HEK293 (cell line): ENCODE measurements around the gene RAET1L.

Experiments used
- KLF10 ChIP-seq: fragments of 450-650 bp; IDR thresholded peaks from 2 replicates; pipeline ENCODE4 v1.5.1; 2018; ENCODE audit warnings: missing biosample characterization, mild to moderate bottlenecking, missing genetic modification characterization
- PRDM2 ChIP-seq: fragments of 450-650 bp; formaldehyde crosslinking; IDR thresholded peaks from 2 replicates; pipeline ENCODE4 v1.5.1; 2016; ENCODE audit warnings: missing biosample characterization, missing genetic modification characterization, borderline replicate concordance
- SP2 ChIP-seq: fragments of 450-650 bp; formaldehyde crosslinking; IDR thresholded peaks from 2 replicates; pipeline ENCODE4 v1.5.1; 2016; ENCODE audit warnings: missing biosample characterization, missing genetic modification characterization
- SP3 ChIP-seq: fragments of 450-650 bp; formaldehyde crosslinking; IDR thresholded peaks from 2 replicates; pipeline ENCODE4 v1.5.1; 2016; ENCODE audit warnings: missing biosample characterization, missing genetic modification characterization
- ZBTB20 ChIP-seq: fragments of 450-650 bp; formaldehyde crosslinking; IDR thresholded peaks from 2 replicates; pipeline ENCODE4 v1.5.1; 2016; ENCODE audit warnings: missing biosample characterization, missing genetic modification characterization
- ZBTB21 ChIP-seq: fragments of 450-650 bp; formaldehyde crosslinking; IDR thresholded peaks from 2 replicates; pipeline ENCODE4 v1.5.1; 2017; ENCODE audit warnings: missing biosample characterization, missing genetic modification characterization
- ZFP41 ChIP-seq: fragments of 450-650 bp; formaldehyde crosslinking; IDR thresholded peaks from 2 replicates; pipeline ENCODE4 v1.5.1; 2016; ENCODE audit warnings: missing biosample characterization, missing genetic modification characterization, borderline replicate concordance
- ZNF175 ChIP-seq: fragments of 450-650 bp; formaldehyde crosslinking; IDR thresholded peaks from 2 replicates; pipeline ENCODE4 v1.5.1; 2016; ENCODE audit warnings: missing biosample characterization, missing genetic modification characterization
- ZNF19 ChIP-seq: fragments of 450-650 bp; formaldehyde crosslinking; IDR thresholded peaks from 2 replicates; pipeline ENCODE4; 2016; ENCODE audit warnings: missing biosample characterization, missing genetic modification characterization, low read depth
- ZNF214 ChIP-seq: fragments of 450-650 bp; formaldehyde crosslinking; IDR thresholded peaks from 2 replicates; pipeline ENCODE4 v1.5.1; 2017; ENCODE audit warnings: missing biosample characterization, mild to moderate bottlenecking, missing genetic modification characterization, borderline replicate concordance
- ZNF239 ChIP-seq: fragments of 450-650 bp; formaldehyde crosslinking; IDR thresholded peaks from 2 replicates; pipeline ENCODE4 v1.5.1; 2016; ENCODE audit warnings: missing biosample characterization, missing genetic modification characterization
- ZNF350 ChIP-seq: fragments of 450-650 bp; formaldehyde crosslinking; IDR thresholded peaks from 2 replicates; pipeline ENCODE4 v1.5.0; 2017; ENCODE audit warnings: missing biosample characterization, mild to moderate bottlenecking, missing genetic modification characterization
- ZNF354C ChIP-seq: fragments of 450-650 bp; formaldehyde crosslinking; IDR thresholded peaks from 2 replicates; pipeline ENCODE4 v1.5.1; 2016; ENCODE audit warnings: missing biosample characterization, missing genetic modification characterization, low read depth, borderline replicate concordance
- ZNF362 ChIP-seq: fragments of 450-650 bp; formaldehyde crosslinking; IDR thresholded peaks from 2 replicates; pipeline ENCODE4 v1.5.1; 2016; ENCODE audit warnings: missing biosample characterization, missing genetic modification characterization
- ZNF416 ChIP-seq: fragments of 450-650 bp; formaldehyde crosslinking; IDR thresholded peaks from 2 replicates; pipeline ENCODE4 v1.5.1; 2016; ENCODE audit warnings: missing biosample characterization, missing genetic modification characterization
- ZNF513 ChIP-seq: fragments of 450-650 bp; IDR thresholded peaks from 2 replicates; pipeline ENCODE4 v1.5.1; 2018; ENCODE audit warnings: missing biosample characterization, missing genetic modification characterization
- ZNF544 ChIP-seq: fragments of 450-650 bp; formaldehyde crosslinking; IDR thresholded peaks from 2 replicates; pipeline ENCODE4 v1.5.0; 2017; ENCODE audit warnings: missing biosample characterization, missing genetic modification characterization
- ZNF549 ChIP-seq: fragments of 450-650 bp; IDR thresholded peaks from 2 replicates; pipeline ENCODE4 v1.5.1; 2018; ENCODE audit warnings: missing biosample characterization, missing genetic modification characterization, mild to moderate bottlenecking, inconsistent platforms, moderate library complexity
- ZNF560 ChIP-seq: fragments of 450-650 bp; formaldehyde crosslinking; IDR thresholded peaks from 2 replicates; pipeline ENCODE4 v1.5.1; 2017; ENCODE audit warnings: missing biosample characterization, missing genetic modification characterization, borderline replicate concordance
- ZNF610 ChIP-seq: fragments of 450-650 bp; formaldehyde crosslinking; IDR thresholded peaks from 2 replicates; pipeline ENCODE4 v1.5.1; 2016; ENCODE audit warnings: missing biosample characterization, missing genetic modification characterization, borderline replicate concordance
- ZNF626 ChIP-seq: fragments of 450-650 bp; sonication (Bioruptor Pico); formaldehyde crosslinking; IDR thresholded peaks from 2 replicates; pipeline ENCODE4 v1.5.1; 2018; ENCODE audit warnings: missing biosample characterization, missing genetic modification characterization, inconsistent platforms
- ZNF776 ChIP-seq: fragments of 450-650 bp; formaldehyde crosslinking; IDR thresholded peaks from 2 replicates; pipeline ENCODE4 v1.5.0; 2017; ENCODE audit warnings: missing biosample characterization, missing genetic modification characterization, borderline replicate concordance
- ZNF777 ChIP-seq: fragments of 450-650 bp; formaldehyde crosslinking; IDR thresholded peaks from 2 replicates; pipeline ENCODE4 v1.5.1; 2017; ENCODE audit warnings: missing biosample characterization, missing genetic modification characterization, borderline replicate concordance
- ZNF791 ChIP-seq: fragments of 450-650 bp; formaldehyde crosslinking; IDR thresholded peaks from 2 replicates; pipeline ENCODE4 v1.5.1; 2016; ENCODE audit warnings: missing biosample characterization, missing genetic modification characterization
- TF ChIP-seq, protein P1 (sequence below): fragments of 450-650 bp; formaldehyde crosslinking; IDR thresholded peaks from 2 replicates; pipeline ENCODE4 v1.5.1; 2017; ENCODE audit warnings: missing biosample characterization, missing genetic modification characterization
- TF ChIP-seq, protein P2 (sequence below): fragments of 450-650 bp; formaldehyde crosslinking; IDR thresholded peaks from 2 replicates; pipeline ENCODE4 v1.5.1; 2016; ENCODE audit warnings: missing biosample characterization, missing genetic modification characterization, borderline replicate concordance

Gene RAET1L

DNA sequence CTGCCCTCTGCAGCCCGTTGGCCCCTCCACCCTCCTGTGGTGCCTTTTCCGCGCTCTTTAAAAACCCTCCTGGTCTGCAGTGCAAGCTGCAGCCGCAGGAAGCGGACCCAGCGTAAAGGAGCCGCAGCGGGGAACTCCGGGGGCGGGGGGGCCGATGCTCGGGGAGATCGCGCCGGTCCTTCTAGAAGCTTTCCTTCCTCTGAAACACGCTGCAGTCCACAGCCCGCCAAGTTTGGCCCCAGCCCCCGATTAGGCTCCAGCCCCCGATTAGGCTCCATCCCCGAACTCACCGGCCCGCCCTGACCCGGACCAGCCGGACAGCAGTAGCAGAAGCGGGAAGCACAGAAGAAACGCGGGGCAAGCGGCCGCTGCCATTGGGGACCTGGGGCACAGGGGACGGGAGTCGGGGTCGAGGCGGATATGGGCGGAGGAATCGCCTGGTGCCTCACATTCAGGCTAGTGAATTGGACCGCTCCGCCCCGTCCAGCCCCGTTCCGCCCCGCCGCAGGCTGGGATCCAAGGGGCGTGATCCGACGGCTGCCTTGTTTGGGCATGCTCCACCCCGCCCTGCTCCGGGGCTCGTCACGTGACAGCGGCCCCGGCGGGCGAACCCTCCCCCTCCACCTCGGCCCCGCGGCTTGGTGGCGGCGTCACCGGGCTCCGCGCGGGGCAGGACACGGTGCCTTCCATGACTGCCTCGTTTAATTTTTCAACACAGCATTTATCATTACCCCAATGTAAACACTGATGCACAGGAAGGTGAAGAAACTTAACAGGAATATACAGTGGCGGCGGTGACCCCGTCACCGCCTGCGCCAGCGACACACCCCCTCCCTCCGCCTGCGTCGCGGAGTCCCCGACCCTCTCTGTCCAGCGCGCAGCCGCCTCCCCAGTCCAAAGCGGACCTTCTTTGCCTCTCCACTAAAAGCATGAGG, 20.3 kb downstream of the RAET1L start (continued):
- no peak for TF ChIP-seq ZNF214
- no peak for TF ChIP-seq ZNF610 (tag by site-specific recombination)
- no peak for TF ChIP-seq ZNF362 (tag by site-specific recombination)
- TF ChIP-seq ZNF776, result no peak
- TF ChIP-seq KLF10 (tag by site-specific recombination), result peak; percentile 95
- no peak for TF ChIP-seq ZNF19 (tag by site-specific recombination)
- TF ChIP-seq ZNF513 (tag by site-specific recombination), result no peak
- TF ChIP-seq ZFP41 (tag by site-specific recombination), result no peak
- TF ChIP-seq, protein P1, sequence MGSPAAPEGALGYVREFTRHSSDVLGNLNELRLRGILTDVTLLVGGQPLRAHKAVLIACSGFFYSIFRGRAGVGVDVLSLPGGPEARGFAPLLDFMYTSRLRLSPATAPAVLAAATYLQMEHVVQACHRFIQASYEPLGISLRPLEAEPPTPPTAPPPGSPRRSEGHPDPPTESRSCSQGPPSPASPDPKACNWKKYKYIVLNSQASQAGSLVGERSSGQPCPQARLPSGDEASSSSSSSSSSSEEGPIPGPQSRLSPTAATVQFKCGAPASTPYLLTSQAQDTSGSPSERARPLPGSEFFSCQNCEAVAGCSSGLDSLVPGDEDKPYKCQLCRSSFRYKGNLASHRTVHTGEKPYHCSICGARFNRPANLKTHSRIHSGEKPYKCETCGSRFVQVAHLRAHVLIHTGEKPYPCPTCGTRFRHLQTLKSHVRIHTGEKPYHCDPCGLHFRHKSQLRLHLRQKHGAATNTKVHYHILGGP (tag by site-specific recombination), result no peak
- TF ChIP-seq SP2 (tag by site-specific recombination), result peak; percentile 99
- TF ChIP-seq, protein P2, sequence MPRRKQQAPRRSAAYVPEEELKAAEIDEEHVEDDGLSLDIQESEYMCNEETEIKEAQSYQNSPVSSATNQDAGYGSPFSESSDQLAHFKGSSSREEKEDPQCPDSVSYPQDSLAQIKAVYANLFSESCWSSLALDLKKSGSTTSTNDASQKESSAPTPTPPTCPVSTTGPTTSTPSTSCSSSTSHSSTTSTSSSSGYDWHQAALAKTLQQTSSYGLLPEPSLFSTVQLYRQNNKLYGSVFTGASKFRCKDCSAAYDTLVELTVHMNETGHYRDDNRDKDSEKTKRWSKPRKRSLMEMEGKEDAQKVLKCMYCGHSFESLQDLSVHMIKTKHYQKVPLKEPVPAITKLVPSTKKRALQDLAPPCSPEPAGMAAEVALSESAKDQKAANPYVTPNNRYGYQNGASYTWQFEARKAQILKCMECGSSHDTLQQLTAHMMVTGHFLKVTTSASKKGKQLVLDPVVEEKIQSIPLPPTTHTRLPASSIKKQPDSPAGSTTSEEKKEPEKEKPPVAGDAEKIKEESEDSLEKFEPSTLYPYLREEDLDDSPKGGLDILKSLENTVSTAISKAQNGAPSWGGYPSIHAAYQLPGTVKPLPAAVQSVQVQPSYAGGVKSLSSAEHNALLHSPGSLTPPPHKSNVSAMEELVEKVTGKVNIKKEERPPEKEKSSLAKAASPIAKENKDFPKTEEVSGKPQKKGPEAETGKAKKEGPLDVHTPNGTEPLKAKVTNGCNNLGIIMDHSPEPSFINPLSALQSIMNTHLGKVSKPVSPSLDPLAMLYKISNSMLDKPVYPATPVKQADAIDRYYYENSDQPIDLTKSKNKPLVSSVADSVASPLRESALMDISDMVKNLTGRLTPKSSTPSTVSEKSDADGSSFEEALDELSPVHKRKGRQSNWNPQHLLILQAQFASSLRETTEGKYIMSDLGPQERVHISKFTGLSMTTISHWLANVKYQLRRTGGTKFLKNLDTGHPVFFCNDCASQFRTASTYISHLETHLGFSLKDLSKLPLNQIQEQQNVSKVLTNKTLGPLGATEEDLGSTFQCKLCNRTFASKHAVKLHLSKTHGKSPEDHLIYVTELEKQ, result no peak
- peak; percentile 66; the same call in 1 of the 2 replicates for TF ChIP-seq ZBTB20 (tag by site-specific recombination)
- peak; percentile 96 for TF ChIP-seq ZNF777 (tag by site-specific recombination)
- no peak for TF ChIP-seq ZNF239 (tag by site-specific recombination)
- no peak for TF ChIP-seq ZNF416
- TF ChIP-seq ZNF354C, result no peak
- no peak for TF ChIP-seq ZNF791 (tag by site-specific recombination)
- TF ChIP-seq ZNF626 (tag by site-specific recombination), result no peak
- no peak for TF ChIP-seq ZNF544 (tag by site-specific recombination)
- no peak for TF ChIP-seq ZNF175 (tag by site-specific recombination)
- TF ChIP-seq ZNF350 (tag by site-specific recombination), result no peak
- peak; percentile 99 for TF ChIP-seq SP3
- no peak for TF ChIP-seq PRDM2 (tag by site-specific recombination)
- TF ChIP-seq ZNF560, result no peak
- no peak for TF ChIP-seq ZNF549
- no peak for TF ChIP-seq ZBTB21 (tag by site-specific recombination)
